B cell (primary cell): ENCODE data around the gene GRK6. TPM values are rescaled to one million over a fixed set of nuclear protein-coding genes. Genes with fewer than 3 reads are reported as not detected.

Experiments used
- ATAC-seq: fragments of 200-7000 bp; cut with Tn5 transposase; one replicate; pipeline ENCODE4 v1.10.0; 2021; ENCODE audit warnings: low read depth, mild to moderate bottlenecking, moderate number of reproducible peaks, moderate library complexity
- CTCF ChIA-PET: fragments of 350-600 bp; sonication (Branson Sonifier 250); formaldehyde crosslinking; loops from one replicate; lab custom pipeline; 2021; ENCODE audit warnings: antibody characterized with exemption, inconsistent platforms; lab: Charles Lee
- POLR2A ChIA-PET: fragments of 350-600 bp; sonication (Branson Sonifier 250); formaldehyde crosslinking; loops from one replicate; lab custom pipeline; 2021; ENCODE audit warnings: antibody characterized with exemption; lab: Charles Lee
- DNase-seq: peaks from one replicate; pipeline ENCODE4 v3.0.0; 2013
- H2AFZ ChIP-seq: 2 replicates; pipeline ENCODE4 v1.6.1; 2012; ENCODE audit warnings: mild to moderate bottlenecking, low read depth, low read length; ENCODE audit not compliant: insufficient read depth, poor library complexity, severe bottlenecking
- H3K27ac ChIP-seq, 2 donors: 1 replicate in 1 of 2; 2 replicates in 1 of 2; pipeline ENCODE4 v1.5.1; 2012 to 2013; ENCODE audit warnings: low read length in 2 of 2, mild to moderate bottlenecking in 2 of 2, moderate library complexity in 1 of 2
- H3K27me3 ChIP-seq, 4 experiments: fragments of 200-600 bp in 1 of 4; sonication (generic) in 1 of 4; replicated peaks in 1 of 4; 1 replicate in 2 of 4; 2 replicates in 2 of 4; pipeline versions ENCODE4 v1.6.1 to v1.7.0; 2013 to 2016; ENCODE audit warnings: low read length in 3 of 4, mild to moderate bottlenecking in 2 of 4, mixed read lengths in 1 of 4, moderate library complexity in 1 of 4; ENCODE audit not compliant: insufficient read depth in 4 of 4, control insufficient read depth in 3 of 4; ENCODE audit errors: control extremely low read depth in 1 of 4
- H3K36me3 ChIP-seq, 2 experiments: replicated peaks in 1 of 2; 1 replicate in 1 of 2; 2 replicates in 1 of 2; pipeline versions ENCODE4 v1.6.1 to v1.7.1; 2013; ENCODE audit warnings: low read length in 1 of 2; ENCODE audit not compliant: insufficient read depth in 2 of 2, control insufficient read depth in 1 of 2; ENCODE audit errors: control extremely low read depth in 1 of 2, extremely low read depth in 1 of 2
- H3K4me1 ChIP-seq, 2 donors: fragments of 200-600 bp in 1 of 2; sonication (generic) in 1 of 2; 1 replicate in 1 of 2; 2 replicates in 1 of 2; pipeline versions ENCODE4 v1.5.1 to v1.6.1; 2013 to 2017; ENCODE audit warnings: low read length in 2 of 2; ENCODE audit not compliant: control insufficient read depth in 2 of 2, insufficient read depth in 2 of 2
- H3K4me2 ChIP-seq: replicated peaks from 2 replicates; pipeline ENCODE3; 2012; ENCODE audit warnings: mild to moderate bottlenecking, low read depth, low read length; ENCODE audit not compliant: poor library complexity, severe bottlenecking
- H3K4me3 ChIP-seq, 5 experiments: fragments of 200-600 bp in 1 of 5; sonication (generic) in 1 of 5; 1 replicate in 3 of 5; 2 replicates in 2 of 5; pipeline versions ENCODE4 v1.5.1 to v1.7.0; 2011 to 2016; ENCODE audit warnings: low read length in 4 of 5, mild to moderate bottlenecking in 4 of 5, low read depth in 2 of 5, control low read depth in 1 of 5, moderate library complexity in 1 of 5; ENCODE audit not compliant: insufficient read depth in 1 of 5; ENCODE audit errors: control extremely low read depth in 1 of 5, extremely low read depth in 1 of 5
- H3K79me2 ChIP-seq: fragments of 200-600 bp; sonication (generic); one replicate; pipeline ENCODE4 v1.6.0; 2016; ENCODE audit warnings: low read length; ENCODE audit not compliant: control insufficient read depth, insufficient read depth
- H3K9ac ChIP-seq: fragments of 200-600 bp; sonication (generic); 2 replicates; pipeline ENCODE4 v1.6.1; 2017; ENCODE audit warnings: mild to moderate bottlenecking, low read length, moderate library complexity
- H3K9me3 ChIP-seq, 3 donors: one replicate each; pipeline versions ENCODE4 v1.6.1 to v1.7.1; 2013; ENCODE audit warnings: low read length in 2 of 3; ENCODE audit not compliant: control insufficient read depth in 2 of 3, insufficient read depth in 1 of 3; ENCODE audit errors: control extremely low read depth in 1 of 3
- H4K20me1 ChIP-seq: 2 replicates; pipeline ENCODE4 v1.6.0; 2012; ENCODE audit warnings: mild to moderate bottlenecking, low read length; ENCODE audit not compliant: insufficient read depth, control insufficient read depth, poor library complexity, severe bottlenecking
- H3K27ac Mint-ChIP-seq: one replicate; pipeline ENCODE4 v1.8.0; 2021; ENCODE audit warnings: mixed read lengths
- H3K27me3 Mint-ChIP-seq: one replicate; pipeline ENCODE4 v1.8.0; 2021; ENCODE audit warnings: mixed read lengths
- H3K4me1 Mint-ChIP-seq: one replicate; pipeline ENCODE4 v1.8.0; 2021; ENCODE audit warnings: mixed read lengths
- H3K4me3 Mint-ChIP-seq: one replicate; pipeline ENCODE4 v1.8.0; 2021; ENCODE audit warnings: mixed read lengths
- H3K9me3 Mint-ChIP-seq: one replicate; pipeline ENCODE4 v1.8.0; 2022; ENCODE audit warnings: mixed read lengths; ENCODE audit not compliant: insufficient read depth
- CTCF ChIP-seq: fragments of 200-600 bp; IDR thresholded peaks from one replicate; pipeline ENCODE4 v1.8.0; 2022; ENCODE audit warnings: antibody characterized with exemption, mild to moderate bottlenecking
- EZH2 ChIP-seq: IDR thresholded peaks from 2 replicates; pipeline ENCODE4 v1.6.1; 2012; ENCODE audit warnings: borderline replicate concordance, low read depth, mild to moderate bottlenecking, moderate library complexity, low read length; ENCODE audit not compliant: insufficient read depth, poor library complexity, severe bottlenecking
- WGBS: methylation state at CpG from one replicate; pipeline ENCODE4 v1.1.5; 2013; ENCODE audit warnings: missing lambda C conversion rate; ENCODE audit not compliant: insufficient coverage; 5-methylcytosine and 5-hydroxymethylcytosine counted together
- intact Hi-C: fragments of 100-400 bp; cut with micrococcal nuclease; formaldehyde crosslinking; loops from one replicate; pipeline ENCODE4 v1.10.0; 2022
- polyA plus RNA-seq: library from polyadenylated mRNA; depleted of rRNA; stranded (reverse); fragments of >200 nt; gene quantifications from 2 replicates; pipeline ENCODE4 v1.2.3, GENCODE V29; 2012
- total RNA-seq, 2 donors: library from RNA; stranded (reverse); fragments of 120-200 nt in 1 of 2; gene quantifications; 1 replicate in 1 of 2; 2 replicates in 1 of 2; pipeline versions ENCODE4 v1.2.3 to v1.2.4, GENCODE V29; 2013 to 2022

Gene GRK6
- total and polyA plus RNA-seq, 2 donors (not counting 1 experiment from before 2014, with no cell fraction given) = 155 to 173 TPM

- peaks cover 48% of the 10 kb centered on the region for H3K4me1 Mint-ChIP-seq
These were observed 19.4 kb downstream of the GRK6 start for GRCh38 chr5:177445917-177446199.

More at GRCh38 chr5:177445917-177446199, 19.4 kb downstream of the GRK6 start:
- Histone ChIP-seq H2AFZ (no peak overlapping the region), H3K79me2 (peaks cover 1% of the 10 kb centered on the region), H3K4me1 (peaks cover 34 to 50% of the 10 kb centered on the region in 2 donors), H4K20me1 (peaks cover 57% of the 10 kb centered on the region), H3K27me3 (peaks cover 0 to 14% (median 0%) of the 10 kb centered on the region in 4 experiments), H3K9ac (peak overlapping the region; percentile 72), H3K4me2 (peak overlapping the region; percentile 93), H3K4me3 (peak overlapping the region in 4 of 5 experiments; percentile 45 to 66 (median 54)), H3K27ac (peak overlapping the region; percentile 68 to 77), H3K36me3 (peaks cover 0 to 23% of the 10 kb centered on the region in 2 experiments), H3K9me3 (no peaks in the 10 kb centered on the region)
- DNase-seq = no peak
- ChIA-PET POLR2A (interaction anchor here (0.6 to 10.8 kb wide), 9 partner anchors 8 to 263 kb away, joined by 3 to 103 read pairs (median 8); partner anchors contain the start of gene GRK6), CTCF (interaction anchor here (1.0 to 21.3 kb wide), 7 partner anchors 10 to 128 kb away, joined by 3 to 628 read pairs (median 10); partner anchors contain the start of genes F12, GRK6 and PFN3)
- no peaks in the 10 kb centered on the region for H3K9me3 Mint-ChIP-seq
- intact Hi-C loops = loop anchor here (1.0 to 2.0 kb wide), 4 partner anchors 8 to 41 kb away; partner anchors contain the start of gene GRK6
- WGBS = 14% methylated on average over 3 of the region's 8 CpGs
- TF ChIP-seq CTCF = no peak
- TF ChIP-seq EZH2 = no peak
- no peak for ATAC-seq
- H3K27ac Mint-ChIP-seq = peak overlapping the region; percentile 92
- H3K27me3 Mint-ChIP-seq = no peaks in the 10 kb centered on the region
- peak overlapping the region; percentile 82 for H3K4me3 Mint-ChIP-seq
